Right ventricle myocardium inferior (tissue), 1 donor: ENCODE data around the gene CDH13. TPM values are rescaled to one million over a fixed set of nuclear protein-coding genes. Genes with fewer than 3 reads are reported as not detected.

Experiments used
- ATAC-seq: fragments of 200-7000 bp; cut with Tn5 transposase; one replicate; pipeline ENCODE4 v1.9.1; 2020; ENCODE audit warnings: mild to moderate bottlenecking, moderate library complexity
- DNase-seq: peaks from one replicate; pipeline ENCODE4 v3.0.0; 2021; ENCODE audit errors: missing footprints
- intact Hi-C: fragments of 100-400 bp; cut with DNase I; formaldehyde crosslinking; loops from one replicate; pipeline ENCODE4 v1.11.0; 2022
- total RNA-seq: library from RNA; stranded (reverse); fragmentation: NEBNext Ultra II Directional; extraction: Animal tissue kit (Norgen Biotek cat#: 25700); gene quantifications from one replicate; pipeline ENCODE4 v1.2.1, GENCODE V29; 2021
- donor health status: DM: no; HTN: yes; CAD: no; lungs with severe emphysema.

CDH13 gene
- total RNA-seq, 1 donor from 2014 or later, result 173 TPM

- intact Hi-C loops, result no loop called here
- DNase-seq, result no peak
- ATAC-seq, result no peak
Observed at GRCh38 chr16:83300326-83300725, 673.6 kb downstream of the CDH13 start.

- intact Hi-C loops, result no loop called here
- no peak for DNase-seq
- no peak for ATAC-seq
Observed at GRCh38 chr16:83301971-83302370, 675.2 kb downstream of the CDH13 start.

- intact Hi-C loops, result no loop called here
- ATAC-seq, result no peak
- DNase-seq, result no peak
Observed at GRCh38 chr16:83302853-83303252, 676.1 kb downstream of the CDH13 start.

- intact Hi-C loops, result no loop called here
- DNase-seq (no peak), ATAC-seq (no peak)
Observed at GRCh38 chr16:83305092-83305491, 678.3 kb downstream of the CDH13 start.

- intact Hi-C loops, result no loop called here
Observed at GRCh38 chr16:83306961-83307593, 680.3 kb downstream of the CDH13 start.

GRCh38 chr16:83307594-83307992 is 680.8 kb downstream of the CDH13 start:
- intact Hi-C loops, result no loop called here
- ATAC-seq (no peak), DNase-seq (no peak)

More at GRCh38 chr16:83306961-83307593, 680.3 kb downstream of the CDH13 start:
- no peak for DNase-seq
- ATAC-seq, result no peak

- DNase-seq, result no peak
- no peak for ATAC-seq
- intact Hi-C loops, result no loop called here
Observed at GRCh38 chr16:83308414-83308813, 681.6 kb downstream of the CDH13 start.

GRCh38 chr16:83310816-83311215 is 684.0 kb downstream of the CDH13 start:
- ATAC-seq (no peak), DNase-seq (no peak)
- intact Hi-C loops, result no loop called here

GRCh38 chr16:83312015-83312717 is 685.4 kb downstream of the CDH13 start:
- no peak for DNase-seq
- ATAC-seq, result no peak
- intact Hi-C loops, result no loop called here

- ATAC-seq, result no peak
- DNase-seq, result no peak
- intact Hi-C loops, result no loop called here
Observed at GRCh38 chr16:83312718-83313245, 686.0 kb downstream of the CDH13 start.

- intact Hi-C loops, result no loop called here
- ATAC-seq (no peak), DNase-seq (no peak)
Observed at GRCh38 chr16:83315271-83315670, 688.5 kb downstream of the CDH13 start.

- intact Hi-C loops, result no loop called here
- DNase-seq, result no peak
- no peak for ATAC-seq
Observed at GRCh38 chr16:83316458-83316857, 689.7 kb downstream of the CDH13 start.

GRCh38 chr16:83318390-83318789 is 691.6 kb downstream of the CDH13 start:
- no peak for ATAC-seq
- no peak for DNase-seq
- intact Hi-C loops, result no loop called here

- no peak for ATAC-seq
- no peak for DNase-seq
- intact Hi-C loops, result no loop called here
Observed at GRCh38 chr16:83328936-83329335, 702.2 kb downstream of the CDH13 start.

GRCh38 chr16:83329441-83329840 is 702.7 kb downstream of the CDH13 start:
- intact Hi-C loops, result no loop called here
- ATAC-seq (no peak), DNase-seq (no peak)

GRCh38 chr16:83330251-83330650 is 703.5 kb downstream of the CDH13 start:
- ATAC-seq (no peak), DNase-seq (no peak)
- intact Hi-C loops, result no loop called here

GRCh38 chr16:83335076-83335475 is 708.3 kb downstream of the CDH13 start:
- no peak for DNase-seq
- no peak for ATAC-seq
- intact Hi-C loops, result no loop called here

GRCh38 chr16:83336603-83337002 is 709.8 kb downstream of the CDH13 start:
- ATAC-seq, result no peak
- intact Hi-C loops, result no loop called here
- no peak for DNase-seq

GRCh38 chr16:83338138-83338537 is 711.4 kb downstream of the CDH13 start:
- no peak for DNase-seq
- ATAC-seq, result no peak
- intact Hi-C loops, result no loop called here

- no peak for DNase-seq
- ATAC-seq, result no peak
- intact Hi-C loops, result no loop called here
Observed at GRCh38 chr16:83338941-83339340, 712.2 kb downstream of the CDH13 start.
